ENCODE measurements around the gene THRSP. TPM values are rescaled to one million over a fixed set of nuclear protein-coding genes. Genes with fewer than 3 reads are reported as not detected.

The THRSP gene
- total RNA-seq = not detected

DNA sequence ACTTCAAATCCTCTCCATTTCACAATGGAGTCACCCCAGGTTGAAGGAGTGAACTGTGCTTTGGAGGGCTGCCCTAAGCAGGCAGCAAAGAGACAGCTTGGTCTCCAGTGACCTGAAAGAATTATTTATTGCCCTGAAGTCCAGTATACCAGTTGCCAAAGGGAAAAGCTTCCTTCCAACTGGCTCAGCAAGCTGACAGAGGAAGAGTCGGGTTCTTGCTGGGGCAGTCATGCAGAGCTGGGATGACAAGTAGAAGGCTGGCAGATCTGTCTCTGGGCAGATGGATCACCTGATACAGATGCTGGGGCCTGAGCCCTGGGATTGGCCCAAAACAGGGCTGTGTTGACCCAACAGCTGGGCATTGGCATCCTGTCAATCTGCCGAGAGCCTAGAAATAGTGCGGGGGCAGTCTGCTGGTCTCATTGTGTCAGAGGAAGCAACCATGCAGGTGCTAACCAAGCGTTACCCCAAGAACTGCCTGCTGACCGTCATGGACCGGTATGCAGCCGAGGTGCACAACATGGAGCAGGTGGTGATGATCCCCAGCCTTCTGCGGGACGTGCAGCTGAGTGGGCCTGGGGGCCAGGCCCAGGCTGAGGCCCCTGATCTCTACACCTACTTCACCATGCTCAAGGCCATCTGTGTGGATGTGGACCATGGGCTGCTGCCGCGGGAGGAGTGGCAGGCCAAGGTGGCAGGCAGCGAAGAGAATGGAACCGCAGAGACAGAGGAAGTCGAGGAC is at the start of gene THRSP:
THRSP (plus strand) TSS at position 422 of the 742 bp plus-strand sequence; CDS start at position 443, 21 bp downstream.

DNA sequence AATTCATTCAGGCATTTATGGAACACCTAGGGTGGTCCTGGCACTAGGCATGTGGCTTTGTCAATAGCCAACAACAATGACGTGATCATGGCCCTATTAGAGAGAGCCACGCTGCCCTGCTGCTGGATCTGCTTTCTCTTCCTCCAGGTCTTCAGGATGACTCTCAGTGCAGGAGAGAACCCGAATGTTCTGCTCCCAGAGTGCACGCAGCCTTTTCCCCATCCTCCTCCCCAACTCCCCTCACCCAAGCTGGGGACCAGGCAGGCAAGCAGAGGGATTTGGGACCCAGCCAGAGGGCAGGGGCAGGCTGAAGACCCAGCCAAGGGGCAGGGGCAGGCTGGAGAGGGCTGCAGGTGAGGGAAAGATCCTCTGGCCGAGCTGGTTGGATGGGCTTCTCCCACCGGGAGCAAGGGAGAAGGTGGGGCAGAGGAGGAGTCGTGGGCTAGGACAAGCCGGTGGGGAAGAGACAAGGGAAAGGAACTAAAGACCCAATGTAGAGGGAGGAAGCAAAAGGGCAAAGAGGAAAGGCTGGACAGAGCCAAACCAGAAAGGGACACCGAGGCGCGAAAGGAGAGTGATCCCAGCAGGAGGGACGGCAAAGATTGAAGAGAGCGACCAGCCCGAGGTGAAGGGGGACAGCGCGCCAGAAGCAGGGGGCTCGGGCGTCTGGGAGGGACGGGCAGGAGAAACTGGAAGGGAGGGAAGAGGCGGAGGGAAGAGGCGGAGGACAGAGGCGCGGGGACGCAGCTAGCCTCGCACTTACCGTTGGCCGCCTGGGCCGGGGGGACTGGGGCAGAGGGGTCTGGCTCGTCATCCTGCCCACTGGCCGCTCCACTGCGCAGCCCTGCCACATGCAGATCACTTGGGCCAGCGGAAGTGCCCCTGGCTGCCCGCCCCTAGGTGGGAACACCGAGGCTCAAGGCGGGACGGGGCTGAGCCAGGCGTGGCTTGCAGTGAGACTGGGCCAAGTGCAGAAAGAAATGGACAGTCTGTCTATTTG is 41.0 kb upstream of the THRSP start, which contains the start of gene KCTD14:
KCTD14 (minus strand) TSS at position 880 of the 1,000 bp plus-strand sequence; CDS start at position 853, 27 bp downstream.

DNA sequence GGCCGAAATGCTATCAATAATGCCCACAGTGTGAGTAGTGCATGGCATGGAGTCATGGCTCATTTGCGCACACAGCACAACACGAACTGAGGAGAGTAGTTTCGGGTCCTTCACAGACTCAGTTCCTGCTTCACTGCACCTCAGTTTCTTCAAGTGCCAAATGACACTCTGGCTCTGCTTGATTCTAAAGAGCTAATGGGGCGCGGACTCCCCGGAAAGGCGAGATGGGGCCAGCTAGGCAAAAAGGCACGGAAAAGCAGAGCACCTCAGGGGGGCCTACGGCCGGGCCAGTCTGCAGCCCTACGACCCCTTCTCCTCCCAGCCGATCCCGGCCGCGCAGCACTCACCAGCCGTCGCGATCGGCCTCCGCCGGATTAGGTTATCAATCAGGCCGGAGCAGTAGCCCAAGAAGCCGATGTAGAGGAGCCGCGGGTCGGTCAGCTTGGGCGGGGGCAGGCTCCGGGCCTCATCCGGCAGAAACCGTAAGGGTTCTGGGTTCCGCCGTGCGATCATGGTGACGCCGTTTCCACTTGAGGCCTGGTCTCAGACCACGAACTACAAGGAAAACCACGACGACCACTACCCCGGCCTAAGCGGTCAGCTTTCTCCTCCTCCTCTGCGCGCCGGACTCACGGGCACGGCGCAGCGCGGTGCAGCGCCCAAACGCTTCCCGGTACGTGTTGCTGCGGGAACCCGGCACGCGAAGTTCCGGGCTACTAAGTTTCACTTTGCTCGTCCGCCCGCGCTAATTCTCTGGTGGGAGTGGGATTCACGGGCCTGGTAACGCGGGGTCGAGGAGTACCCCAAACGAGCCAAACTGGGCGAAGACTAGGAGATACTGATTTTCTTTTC is 15.8 kb downstream of the THRSP start, which contains the start of gene NDUFC2:
NDUFC2 (minus strand) TSS at position 631 of the 852 bp plus-strand sequence; CDS start at position 513, 118 bp downstream.

Other genes starting within 250 kb of the THRSP start
- gene RSF1, start 243.1 kb upstream of the THRSP start, total RNA-seq = 123 TPM
- gene AAMDC, start 242.7 kb upstream of the THRSP start, total RNA-seq = 9.0 TPM
- gene INTS4, start 69.2 kb upstream of the THRSP start, total RNA-seq = 48.4 TPM
- 1.8 TPM for gene KCTD14, start 40.6 kb upstream of the THRSP start, total RNA-seq
- gene NDUFC2, start 16.0 kb downstream of the THRSP start, total RNA-seq = 147 TPM
- 42.0 TPM for gene ALG8, start 75.8 kb downstream of the THRSP start, total RNA-seq
- 8.3 TPM for gene KCTD21, start 124.8 kb downstream of the THRSP start, total RNA-seq
- 15.5 TPM for gene USP35, start 125.1 kb downstream of the THRSP start, total RNA-seq

Measured in diencephalon (tissue), 1 donor.